Testis (tissue), 2 donors: ENCODE results near the gene MFGE8.

Experiments
- POLR2A ChIP-seq: fragments of 450-650 bp; IDR thresholded peaks from one replicate; pipeline ENCODE4 v1.6.1; 2017; ENCODE audit warnings: antibody characterized with exemption, mild to moderate bottlenecking, moderate library complexity
- TF ChIP-seq, protein P1 (sequence below), 3 experiments: fragments of 450-650 bp in 2 of 3; fragments of 200-600 bp in 1 of 3; sonication (generic) in 1 of 3; IDR thresholded peaks; one replicate each; pipeline ENCODE4 v1.5.1; 2016 to 2019; ENCODE audit warnings: antibody characterized with exemption in 3 of 3, mild to moderate bottlenecking in 2 of 3, moderate library complexity in 1 of 3

GRCh38 chr15:88877906-88878305 is 35.3 kb downstream of the MFGE8 start:
- TF ChIP-seq POLR2A, result no peak
- TF ChIP-seq, protein P1, sequence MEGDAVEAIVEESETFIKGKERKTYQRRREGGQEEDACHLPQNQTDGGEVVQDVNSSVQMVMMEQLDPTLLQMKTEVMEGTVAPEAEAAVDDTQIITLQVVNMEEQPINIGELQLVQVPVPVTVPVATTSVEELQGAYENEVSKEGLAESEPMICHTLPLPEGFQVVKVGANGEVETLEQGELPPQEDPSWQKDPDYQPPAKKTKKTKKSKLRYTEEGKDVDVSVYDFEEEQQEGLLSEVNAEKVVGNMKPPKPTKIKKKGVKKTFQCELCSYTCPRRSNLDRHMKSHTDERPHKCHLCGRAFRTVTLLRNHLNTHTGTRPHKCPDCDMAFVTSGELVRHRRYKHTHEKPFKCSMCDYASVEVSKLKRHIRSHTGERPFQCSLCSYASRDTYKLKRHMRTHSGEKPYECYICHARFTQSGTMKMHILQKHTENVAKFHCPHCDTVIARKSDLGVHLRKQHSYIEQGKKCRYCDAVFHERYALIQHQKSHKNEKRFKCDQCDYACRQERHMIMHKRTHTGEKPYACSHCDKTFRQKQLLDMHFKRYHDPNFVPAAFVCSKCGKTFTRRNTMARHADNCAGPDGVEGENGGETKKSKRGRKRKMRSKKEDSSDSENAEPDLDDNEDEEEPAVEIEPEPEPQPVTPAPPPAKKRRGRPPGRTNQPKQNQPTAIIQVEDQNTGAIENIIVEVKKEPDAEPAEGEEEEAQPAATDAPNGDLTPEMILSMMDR (IDR thresholded peaks at IDR 0.05), result no peak
